Stimulated activated CD8-positive, alpha-beta memory T cell treated with anti-CD3 and anti-CD28 coated beads, Interleukin-7, amount 100 ng/mL, for 48 hours (primary cell): ENCODE data around the gene RGL2.
A peak's percentile ranks its signal among the peaks of the same experiment; 100 is the strongest.
"Not testable (repeated sequence)": the region's sequence is repeated elsewhere in the genome, so short reads cannot be mapped to it uniquely, and the experiment has no call there.

Experiments
- DNase-seq, 2 donors: peaks; one replicate each; pipeline ENCODE4 v3.0.0-alpha.2; 2020; ENCODE audit warnings: low read depth in 1 of 2; ENCODE audit errors: extremely low read depth in 1 of 2

RGL2 gene

DNA sequence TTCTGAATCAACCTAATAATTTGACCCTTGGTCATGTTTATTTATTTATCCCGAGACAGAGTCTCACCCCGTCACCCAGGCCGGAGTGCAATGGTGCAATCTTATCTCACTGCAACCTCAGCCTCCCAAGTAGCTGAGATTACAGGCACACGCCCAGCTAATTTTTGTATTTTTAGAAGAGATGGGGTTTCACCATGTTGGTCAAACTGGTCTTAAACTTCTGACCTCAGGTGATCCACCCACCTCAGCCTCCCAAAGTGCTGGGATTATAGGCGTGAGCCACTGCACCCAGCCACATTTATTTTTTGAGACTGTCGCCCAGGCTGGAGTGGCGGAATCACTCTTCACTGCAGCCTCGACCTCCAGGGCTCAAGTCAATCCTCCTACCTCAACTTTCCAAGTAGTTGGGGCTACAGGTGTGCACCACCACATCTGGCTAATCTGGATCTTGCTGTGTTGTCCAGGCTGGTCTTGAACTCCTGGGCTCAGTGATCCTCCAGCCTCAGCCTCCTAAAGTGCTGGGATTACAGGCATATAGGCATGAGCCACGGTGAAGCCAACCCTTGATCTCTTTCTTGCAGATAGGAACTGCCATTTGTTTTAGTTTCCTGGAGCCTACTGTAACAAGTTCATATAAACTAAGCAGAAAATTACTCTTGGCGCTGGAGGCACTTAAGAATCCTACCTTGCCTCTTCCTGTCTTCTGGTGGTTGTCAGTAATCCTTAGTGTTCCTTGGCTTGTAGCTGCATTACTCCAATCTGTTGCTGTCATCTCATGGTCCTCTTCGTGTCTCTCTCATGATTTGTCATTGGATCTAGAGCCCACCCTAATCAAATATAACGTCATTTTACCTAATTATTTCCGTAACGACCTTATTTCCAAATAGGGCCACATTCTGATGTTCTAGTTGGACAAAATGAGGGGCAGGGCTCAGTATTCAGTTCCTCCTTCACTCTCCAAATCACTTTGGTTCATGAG is 24.5 kb downstream of the RGL2 start:
- DNase-seq = no peak

- no peak for DNase-seq
Measured at GRCh38 chr6:33273129-33273923, 25.4 kb downstream of the RGL2 start.

DNA sequence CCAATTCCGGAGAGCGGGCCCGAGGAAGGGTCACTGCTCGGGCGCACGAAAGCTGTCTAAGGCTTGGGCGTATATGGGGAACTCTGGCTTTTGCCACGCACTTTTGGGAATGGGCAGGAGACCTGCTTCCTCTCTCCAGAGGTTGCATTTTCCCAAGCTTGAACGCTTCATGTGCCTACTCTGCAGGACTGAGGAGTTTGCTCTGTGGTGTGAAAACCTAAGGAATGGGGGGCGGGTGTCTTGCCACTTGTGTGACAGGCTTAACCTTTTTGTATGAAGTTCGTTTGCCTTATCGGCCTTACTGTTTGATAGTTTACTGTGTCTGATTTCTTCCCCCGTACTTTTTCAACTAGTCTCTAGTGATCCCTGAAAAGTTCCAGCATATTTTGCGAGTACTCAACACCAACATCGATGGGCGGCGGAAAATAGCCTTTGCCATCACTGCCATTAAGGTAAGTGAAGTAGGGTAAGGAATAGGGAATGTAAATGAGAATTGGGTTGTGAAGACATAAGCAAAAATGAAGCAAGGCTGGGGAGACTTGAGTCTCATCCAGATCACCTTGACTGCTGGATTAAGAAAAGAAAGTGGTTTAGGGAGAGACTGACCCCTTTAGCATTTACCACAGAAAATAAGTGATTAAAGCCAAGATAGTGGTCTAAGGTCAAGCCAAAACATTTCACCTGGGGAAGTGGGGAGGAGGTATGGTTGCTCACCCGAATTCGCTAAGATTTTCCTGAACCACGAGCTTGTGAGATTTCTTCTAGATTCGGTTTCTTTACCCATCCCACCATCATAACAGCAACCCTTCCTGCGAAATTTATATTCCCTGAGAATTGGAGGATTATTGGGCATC is 26.2 kb downstream of the RGL2 start:
- no peak for DNase-seq

GRCh38 chr6:33271468-33272274 is 27.1 kb downstream of the RGL2 start, which contains the start of the genes RPS18 and VPS52:
RPS18 (plus strand) TSS chr6:33272075; CDS start chr6:33272120, 45 bp downstream.
VPS52 (minus strand) TSS chr6:33271876; CDS start chr6:33271675, 201 bp downstream.
- peak; percentile 72 to 89 for DNase-seq

DNA sequence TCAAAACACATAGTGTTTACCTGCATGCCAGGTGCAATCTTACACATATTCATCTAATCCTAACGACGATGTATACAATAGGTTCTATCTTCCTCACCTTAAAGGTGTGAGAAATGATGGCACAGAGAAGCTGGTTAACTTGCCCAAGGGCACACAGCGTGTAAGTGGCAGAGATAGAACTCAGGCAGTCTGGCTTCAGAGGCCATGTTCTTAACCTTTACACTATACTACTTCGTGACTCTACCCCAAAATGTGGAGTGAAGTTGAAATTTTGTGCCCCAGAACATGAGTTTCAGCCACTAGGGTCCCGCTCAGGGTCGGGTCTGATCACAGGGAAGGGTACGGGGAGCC is 27.6 kb downstream of the RGL2 start:
- no peak for DNase-seq

GRCh38 chr6:33264015-33264414 is 34.7 kb downstream of the RGL2 start:
- DNase-seq = no peak

- not testable (repeated sequence) for DNase-seq
Measured at GRCh38 chr6:33262490-33262889, 36.3 kb downstream of the RGL2 start.

DNA sequence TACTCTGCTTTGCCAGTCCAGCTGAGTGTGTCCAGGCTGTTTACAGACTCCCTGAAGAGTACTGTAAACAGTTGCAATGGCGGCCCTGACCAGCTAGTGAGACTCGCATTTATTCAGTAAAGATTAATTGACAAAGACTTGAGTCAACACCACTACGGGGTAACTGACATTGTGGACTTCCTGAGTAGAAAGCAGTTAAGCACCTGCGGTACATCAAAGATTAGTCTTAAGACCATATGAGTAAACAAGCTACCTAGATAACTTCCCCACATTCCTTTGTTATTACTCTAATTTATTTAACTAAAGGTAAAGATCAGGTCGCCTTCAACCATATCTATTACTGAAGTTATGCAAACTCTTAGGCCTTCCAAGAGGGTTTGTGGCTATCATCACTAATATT is 39.7 kb downstream of the RGL2 start:
- DNase-seq = no peak

DNA sequence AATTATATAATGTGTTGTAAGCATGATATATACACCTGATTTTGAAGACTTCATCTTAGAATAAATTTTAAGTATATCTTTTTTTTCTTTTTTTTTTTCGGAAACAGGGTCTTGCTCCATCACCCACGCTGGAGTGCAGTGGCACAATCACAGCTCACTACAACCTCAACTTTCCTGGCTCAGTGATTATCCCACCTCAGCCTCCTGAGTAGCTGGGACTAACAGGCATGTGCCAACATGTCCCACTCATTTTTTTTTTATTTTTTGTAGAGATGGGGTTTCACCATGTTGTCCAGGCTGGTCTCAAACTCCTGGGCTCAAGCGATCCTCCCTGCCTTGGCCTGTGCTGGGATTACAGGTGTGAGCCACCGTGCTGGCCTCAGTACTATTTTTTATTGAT is 44.2 kb downstream of the RGL2 start:
- no peak for DNase-seq

- no peak for DNase-seq
Measured at GRCh38 chr6:33252759-33253158, 46.0 kb downstream of the RGL2 start.

- no peak for DNase-seq
Measured at GRCh38 chr6:33251395-33252012, 47.2 kb downstream of the RGL2 start.

- DNase-seq = no peak
Measured at GRCh38 chr6:33250731-33251130, 48.0 kb downstream of the RGL2 start.

- no peak for DNase-seq
Measured at GRCh38 chr6:33249732-33250630, 48.8 kb downstream of the RGL2 start.

DNA sequence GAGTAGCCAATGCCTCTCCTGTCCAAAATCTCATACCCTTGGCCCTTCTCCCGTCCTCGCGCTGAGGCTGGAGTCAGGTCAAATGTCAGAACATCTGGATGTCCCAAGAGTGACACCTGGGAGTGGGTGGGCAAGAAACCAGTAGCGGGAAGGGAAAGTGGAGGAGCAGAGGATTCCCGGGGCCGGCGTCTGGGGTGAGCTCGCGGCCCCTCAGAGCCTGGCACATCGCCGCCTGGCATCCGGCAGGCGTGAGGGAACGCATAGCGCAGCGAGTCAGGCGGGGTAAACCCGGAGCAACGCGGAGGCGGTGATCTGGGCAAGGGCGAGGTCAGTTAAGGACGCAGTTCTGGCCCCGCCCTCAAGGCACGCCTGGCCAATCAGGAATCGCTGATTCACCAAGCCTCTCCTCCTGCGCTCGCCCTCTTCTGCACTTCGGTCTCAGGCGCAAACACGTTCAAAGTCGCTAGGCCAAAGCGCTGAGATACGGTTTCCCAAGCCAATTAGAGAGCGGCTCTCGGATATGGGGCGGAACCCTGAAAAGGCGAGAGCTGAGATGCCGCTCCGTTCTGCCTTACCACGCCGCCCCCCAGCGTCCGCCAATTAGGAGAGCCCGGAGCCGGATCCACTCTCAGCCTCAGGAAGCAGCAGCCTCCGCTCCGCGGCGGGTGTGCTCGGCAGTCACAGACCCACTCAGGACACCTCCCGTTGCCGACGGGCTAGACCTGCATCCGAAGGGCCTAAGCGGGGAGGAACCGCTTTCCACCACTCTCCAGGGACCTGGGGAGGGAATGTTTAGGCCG is 49.6 kb downstream of the RGL2 start:
- DNase-seq = peak; percentile 89 to 98

- no peak for DNase-seq
Measured at GRCh38 chr6:33248643-33248931, 50.2 kb downstream of the RGL2 start.

DNA sequence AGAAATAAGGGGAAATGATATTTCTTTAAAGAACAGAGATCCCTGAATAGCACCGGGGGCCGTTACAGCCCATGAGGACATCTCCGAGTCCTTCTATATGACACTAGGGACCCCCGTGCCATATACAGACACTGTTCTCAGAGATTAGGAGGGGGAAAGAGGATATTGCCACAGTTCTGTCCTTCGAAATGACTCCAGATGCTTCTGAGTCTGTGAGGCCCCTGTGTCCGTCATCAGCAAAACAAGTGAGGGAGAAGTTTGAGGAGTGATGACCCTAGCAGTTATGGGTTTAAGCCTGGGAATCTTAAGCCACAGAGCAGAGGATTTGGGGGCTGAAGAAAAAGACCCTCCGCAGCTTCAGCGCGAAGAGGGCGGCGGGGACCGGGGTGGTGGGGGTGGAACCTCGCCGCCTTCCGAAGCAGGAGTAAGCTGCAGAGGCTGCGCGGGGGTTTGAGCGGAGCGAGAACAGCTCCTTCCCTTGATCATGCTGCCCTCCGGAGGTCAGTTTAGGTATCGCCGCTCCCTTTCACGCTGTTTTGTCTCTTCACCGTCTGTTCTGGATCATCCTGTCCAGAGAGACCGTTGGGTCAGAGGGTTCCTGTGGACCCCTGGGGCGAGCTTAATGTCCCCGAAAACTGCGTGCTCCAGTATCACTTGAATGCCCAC is 50.6 kb downstream of the RGL2 start:
- DNase-seq = peak; percentile 75 to 88

- DNase-seq = no peak
Measured at GRCh38 chr6:33243476-33243875, 55.3 kb downstream of the RGL2 start.
